Kidney (tissue), 14 donors: ENCODE data around the gene P4HA3. TPM values are rescaled to one million over a fixed set of nuclear protein-coding genes. Genes with fewer than 3 reads are reported as not detected.

Source experiments
- DNase-seq, 5 donors: peaks; one replicate each; pipeline ENCODE4 v3.0.0-alpha.2; 2013 to 2020
- FAIRE-seq: peaks from 2 replicates; lab custom pipeline; 2012; peaks lifted over from hg19 to GRCh38; lab: Jason Lieb, UNC
- H3K27ac ChIP-seq, 2 donors: one replicate each; pipeline ENCODE4 v1.7.0; 2013; ENCODE audit warnings: low read depth in 2 of 2, low read length in 2 of 2, inconsistent platforms in 1 of 2
- H3K27me3 ChIP-seq: one replicate; pipeline ENCODE4 v1.7.1; 2013; ENCODE audit warnings: low read length, inconsistent platforms; ENCODE audit not compliant: control insufficient read depth, insufficient read depth
- H3K36me3 ChIP-seq, 3 donors: one replicate each; pipeline versions ENCODE4 v1.7.0 to v1.7.1; 2013; ENCODE audit warnings: low read length in 3 of 3, control low read depth in 1 of 3, inconsistent platforms in 1 of 3; ENCODE audit not compliant: insufficient read depth in 3 of 3, control insufficient read depth in 2 of 3
- H3K4me1 ChIP-seq, 3 donors: one replicate each; pipeline versions ENCODE4 v1.7.0 to v1.7.1; 2013; ENCODE audit warnings: low read length in 3 of 3, inconsistent platforms in 1 of 3, low read depth in 1 of 3; ENCODE audit not compliant: control insufficient read depth in 2 of 3, insufficient read depth in 2 of 3
- H3K4me3 ChIP-seq, 3 donors: one replicate each; pipeline versions ENCODE4 v1.7.0 to v1.8.1; 2013; ENCODE audit warnings: low read length in 3 of 3, control low read depth in 1 of 3, inconsistent platforms in 1 of 3
- H3K9ac ChIP-seq, 3 donors: one replicate each; pipeline versions ENCODE4 v1.7.0 to v1.7.1; 2013; ENCODE audit warnings: low read length in 3 of 3, control low read depth in 1 of 3, inconsistent platforms in 1 of 3
- H3K9me3 ChIP-seq, 3 donors: one replicate each; pipeline versions ENCODE4 v1.7.0 to v1.7.1; 2013; ENCODE audit warnings: low read length in 3 of 3, control low read depth in 1 of 3, inconsistent platforms in 1 of 3; ENCODE audit not compliant: control insufficient read depth in 2 of 3, insufficient read depth in 1 of 3
- CTCF ChIP-seq: IDR thresholded peaks from 3 replicates; pipeline ENCODE4 v1.5.1; 2012; ENCODE audit warnings: mild to moderate bottlenecking, moderate library complexity, borderline replicate concordance; ENCODE audit not compliant: insufficient read depth; ENCODE audit errors: extremely low read depth
- intact Hi-C: fragments of 100-400 bp; cut with DNase I; formaldehyde crosslinking; loops from one replicate; pipeline ENCODE4 v1.11.1; 2022
- polyA plus RNA-seq: library from polyadenylated mRNA; stranded (reverse); fragments of 350-450 nt; fragmentation: Illumina TruSeq; extraction: RNeasy Lipid Tissue Mini Kit (QIAGEN cat#74804); gene quantifications from one replicate; pipeline ENCODE4 v1.2.3, GENCODE V29; 2014; ENCODE audit warnings: low read depth, low replicate concordance; ENCODE audit not compliant: insufficient read depth
- total RNA-seq: library from RNA; stranded (reverse); fragmentation: NEBNext Ultra II Directional; extraction: Animal tissue kit (Norgen Biotek cat#: 25700); gene quantifications from one replicate; pipeline ENCODE4 v1.2.1, GENCODE V29; 2021
- donor health status: control.
- donor health status: control.
- donor health status: control.
- donor health status: control.
- donor health status: control.
- donor health status: DM: yes; HTN: yes; CAD: no.
- donor health status: Normal renal cell carcinoma (clear cell type).

Gene P4HA3
- total and polyA plus RNA-seq, 2 donors from 2014 or later = 0.39 to 1.2 TPM

- H3K4me1 ChIP-seq = peaks cover 0 to 8% (median 0%) of the 10 kb centered on the region in 3 donors
- no peak overlapping the region for H3K4me3 ChIP-seq
- no peak for FAIRE-seq
- H3K27ac ChIP-seq = no peak overlapping the region
- intact Hi-C loops = no loop called here
- H3K27me3 ChIP-seq = no peaks in the 10 kb centered on the region
- no peak for DNase-seq
- no peak overlapping the region for H3K9ac ChIP-seq
- no peaks in the 10 kb centered on the region for H3K36me3 ChIP-seq
- no peaks in the 10 kb centered on the region for H3K9me3 ChIP-seq
- TF ChIP-seq CTCF = no peak
Measured at GRCh38 chr11:74221816-74222215, 89.6 kb downstream of the P4HA3 start.

GRCh38 chr11:74220376-74220775 lies 91.1 kb downstream of the P4HA3 start:
- intact Hi-C loops = no loop called here
- Histone ChIP-seq H3K9me3 (no peaks in the 10 kb centered on the region), H3K4me3 (no peak overlapping the region), H3K9ac (no peak overlapping the region), H3K27ac (no peak overlapping the region), H3K4me1 (peaks cover 0 to 8% (median 0%) of the 10 kb centered on the region in 3 donors), H3K36me3 (peaks cover 0 to 2% (median 0%) of the 10 kb centered on the region in 3 donors), H3K27me3 (no peaks in the 10 kb centered on the region)
- FAIRE-seq = no peak
- peak in 2 of 5 donors; percentile 19 to 32 for DNase-seq
- no peak for TF ChIP-seq CTCF

Other genes with a start within 250 kb of the P4HA3 start
- 28.7 TPM for gene C2CD3, start 140.6 kb downstream of the P4HA3 start, total RNA-seq
- 5.6 TPM for gene C2CD3, start 140.6 kb downstream of the P4HA3 start, polyA plus RNA-seq
- gene PPME1, start 140.4 kb downstream of the P4HA3 start, total RNA-seq = 34.1 TPM
- gene PPME1, start 140.4 kb downstream of the P4HA3 start, polyA plus RNA-seq = 40.8 TPM
- 11.5 TPM for gene PGM2L1, start 86.8 kb upstream of the P4HA3 start, total RNA-seq
- 1.0 TPM for gene PGM2L1, start 86.8 kb upstream of the P4HA3 start, polyA plus RNA-seq
- 19.2 TPM for gene KCNE3, start 155.9 kb upstream of the P4HA3 start, total RNA-seq
- 15.9 TPM for gene KCNE3, start 155.9 kb upstream of the P4HA3 start, polyA plus RNA-seq
- gene LIPT2, start 182.1 kb upstream of the P4HA3 start, total RNA-seq = 4.0 TPM
- gene LIPT2, start 182.1 kb upstream of the P4HA3 start, polyA plus RNA-seq = 8.9 TPM